ENCODE results near the gene FRK.
"Not testable (repeated sequence)": the region's sequence is repeated elsewhere in the genome, so short reads cannot be mapped to it uniquely, and the experiment has no call there.

Gene FRK

GRCh38 chr6:116060572-116061283 lies at the start of gene FRK:
TSS of gene FRK (minus strand) at chr6:116060891. CDS start at chr6:116060311, 580 bp downstream.
- no peak for DNase-seq (ENCODE audit: low spot score)

GRCh38 chr6:116108836-116109235 lies 48.1 kb upstream of the FRK start:
- no peak for DNase-seq (ENCODE audit: low spot score)

GRCh38 chr6:116106146-116106545 lies 45.5 kb upstream of the FRK start:
- DNase-seq (ENCODE audit: low spot score) = no peak

- no peak for DNase-seq (ENCODE audit: low spot score)
Observed at GRCh38 chr6:116105247-116105646, 44.6 kb upstream of the FRK start.

- DNase-seq (ENCODE audit: low spot score) = no peak
Observed at GRCh38 chr6:116104636-116105035, 43.9 kb upstream of the FRK start.

GRCh38 chr6:116102873-116103272 lies 42.2 kb upstream of the FRK start:
- no peak for DNase-seq (ENCODE audit: low spot score)

- no peak for DNase-seq (ENCODE audit: low spot score)
Observed at GRCh38 chr6:116101790-116102189, 41.1 kb upstream of the FRK start.

- DNase-seq (ENCODE audit: low spot score) = no peak
Observed at GRCh38 chr6:116101302-116101718, 40.6 kb upstream of the FRK start.

GRCh38 chr6:116100419-116101301 lies 40.0 kb upstream of the FRK start, which contains the start of gene NT5DC1:
TSS of gene NT5DC1 (plus strand) at chr6:116100853. CDS start at chr6:116100931, 78 bp downstream.
- DNase-seq (ENCODE audit: low spot score) = peak; percentile 92

GRCh38 chr6:116099036-116099435 lies 38.3 kb upstream of the FRK start:
- no peak for DNase-seq (ENCODE audit: low spot score)

- DNase-seq (ENCODE audit: low spot score) = peak; percentile 28
Observed at GRCh38 chr6:116096979-116097816, 36.5 kb upstream of the FRK start.

GRCh38 chr6:116096048-116096759 lies 35.5 kb upstream of the FRK start:
- not testable (repeated sequence) for DNase-seq (ENCODE audit: low spot score)

GRCh38 chr6:116094041-116094440 lies 33.4 kb upstream of the FRK start:
- DNase-seq (ENCODE audit: low spot score) = no peak

- no peak for DNase-seq (ENCODE audit: low spot score)
Observed at GRCh38 chr6:116090251-116090650, 29.6 kb upstream of the FRK start.

GRCh38 chr6:116088946-116089345 lies 28.3 kb upstream of the FRK start:
- DNase-seq (ENCODE audit: low spot score) = no peak

- DNase-seq (ENCODE audit: low spot score) = peak; percentile 43
Observed at GRCh38 chr6:116087437-116088027, 26.8 kb upstream of the FRK start.

GRCh38 chr6:116084284-116084683 lies 23.6 kb upstream of the FRK start:
- no peak for DNase-seq (ENCODE audit: low spot score)

GRCh38 chr6:116083052-116083451 lies 22.4 kb upstream of the FRK start:
- DNase-seq (ENCODE audit: low spot score) = no peak

- no peak for DNase-seq (ENCODE audit: low spot score)
Observed at GRCh38 chr6:116078945-116079344, 18.3 kb upstream of the FRK start.

- no peak for DNase-seq (ENCODE audit: low spot score)
Observed at GRCh38 chr6:116078522-116078921, 17.8 kb upstream of the FRK start.

- DNase-seq (ENCODE audit: low spot score) = no peak
Observed at GRCh38 chr6:116074732-116075390, 14.2 kb upstream of the FRK start.

Measured in AG08396 (cell line).